Measurements from ENCODE around the gene KCNV2.

KCNV2 gene

DNA sequence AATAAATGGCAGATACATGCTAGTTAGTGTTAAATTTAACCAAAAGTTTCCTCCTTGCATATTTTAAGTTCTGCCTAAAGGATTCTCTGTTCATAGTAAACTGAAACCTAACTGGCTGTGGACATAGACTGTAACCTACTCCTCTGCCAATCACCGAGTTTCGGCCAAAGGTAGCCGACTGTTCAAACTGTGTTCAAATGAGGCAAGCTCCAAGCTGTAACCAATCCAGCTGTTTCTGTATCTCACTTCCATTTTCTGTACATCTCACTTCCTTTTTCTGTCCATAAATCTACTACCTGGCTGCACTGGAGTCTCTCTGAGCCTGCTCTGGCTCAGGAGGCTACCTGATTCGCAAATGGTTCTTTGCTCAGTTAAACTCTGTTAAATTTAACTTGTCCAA, 44.1 kb downstream of the KCNV2 start:
- Mint-ChIP-seq H3K4me3 (no peak overlapping the region), H3K9me3 (no peaks in the 10 kb centered on the region), H3K27me3 (no peaks in the 10 kb centered on the region), H3K27ac (peak overlapping the region; percentile 3), H3K36me3 (peaks cover 82% of the 10 kb centered on the region), H3K4me1 (peaks cover 5% of the 10 kb centered on the region)
- peak; percentile 20 for ATAC-seq

DNA sequence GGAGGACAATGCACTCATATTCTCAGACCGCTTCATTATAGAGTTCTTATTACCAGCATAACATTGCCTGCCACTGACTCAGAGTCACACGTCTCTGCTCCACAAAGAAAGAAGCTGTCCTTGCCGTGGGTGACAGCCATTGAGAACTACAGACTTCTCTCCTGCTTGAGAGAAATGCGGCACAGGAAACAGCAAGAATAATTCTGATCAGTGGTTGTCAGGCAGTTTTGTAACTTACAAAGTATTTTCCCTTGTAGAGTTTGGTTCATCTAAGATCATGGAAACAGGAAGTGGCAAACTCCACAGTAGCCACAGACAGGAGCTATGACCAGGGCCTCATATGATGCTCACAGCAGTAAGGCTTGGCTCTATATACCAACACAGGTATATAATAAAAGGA, 47.0 kb downstream of the KCNV2 start:
- H3K4me3 Mint-ChIP-seq: no peak overlapping the region
- H3K9me3 Mint-ChIP-seq: no peaks in the 10 kb centered on the region
- peaks cover 78% of the 10 kb centered on the region for H3K36me3 Mint-ChIP-seq
- peak overlapping the region; percentile 44 for H3K27ac Mint-ChIP-seq
- H3K4me1 Mint-ChIP-seq: peaks cover 5% of the 10 kb centered on the region
- H3K27me3 Mint-ChIP-seq: no peaks in the 10 kb centered on the region
- ATAC-seq: peak; percentile 86

- no peak for ATAC-seq
- no peak overlapping the region for H3K4me3 Mint-ChIP-seq
- peak overlapping the region; percentile 63 for H3K27ac Mint-ChIP-seq
- H3K9me3 Mint-ChIP-seq: no peaks in the 10 kb centered on the region
- no peaks in the 10 kb centered on the region for H3K27me3 Mint-ChIP-seq
- H3K4me1 Mint-ChIP-seq: peaks cover 5% of the 10 kb centered on the region
- peaks cover 79% of the 10 kb centered on the region for H3K36me3 Mint-ChIP-seq
Measured at GRCh38 chr9:2765250-2765880, 48.1 kb downstream of the KCNV2 start.

DNA sequence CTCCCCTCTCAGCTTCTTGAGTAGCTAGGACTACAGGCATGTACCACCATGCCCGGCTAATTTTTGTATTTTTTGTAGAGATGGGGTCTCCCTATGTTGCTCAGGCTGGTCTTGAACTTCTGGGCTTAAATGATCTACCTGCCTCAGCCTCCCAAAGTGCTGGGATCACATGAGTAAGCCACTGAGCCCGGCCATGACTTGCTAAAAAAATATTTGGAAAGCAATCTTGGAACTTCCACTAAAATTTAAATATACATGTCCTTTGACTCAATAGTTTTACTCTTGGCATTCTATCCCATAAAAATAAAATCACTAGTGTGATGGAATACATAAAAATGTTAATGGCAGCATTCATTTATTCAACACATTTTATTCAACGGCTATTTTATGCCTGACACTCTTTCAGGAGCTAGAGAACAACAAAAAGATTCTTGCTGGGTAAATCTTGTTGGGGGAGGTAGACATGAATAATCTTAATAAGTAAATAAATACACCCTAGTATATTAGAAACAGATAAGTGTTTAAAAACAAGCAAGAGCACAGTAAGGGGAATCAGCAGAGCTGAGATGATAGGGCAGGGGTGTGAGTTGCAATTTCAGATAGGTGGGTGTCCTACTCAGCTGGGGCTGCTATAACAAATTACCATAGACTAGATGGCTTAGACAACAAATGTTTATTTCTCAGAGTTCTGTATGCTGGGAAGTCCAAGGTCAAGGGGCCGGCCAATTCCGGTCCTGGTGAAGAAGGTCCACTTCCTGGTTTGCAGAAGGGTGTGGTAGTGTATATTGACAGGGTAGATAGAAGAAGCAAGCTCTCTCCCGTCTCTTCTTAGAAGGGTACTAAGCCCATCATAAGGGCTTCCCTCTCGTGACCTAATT, 50.7 kb downstream of the KCNV2 start:
- no peak overlapping the region for H3K27ac Mint-ChIP-seq
- H3K4me1 Mint-ChIP-seq: no peaks in the 10 kb centered on the region
- H3K4me3 Mint-ChIP-seq: no peak overlapping the region
- no peaks in the 10 kb centered on the region for H3K27me3 Mint-ChIP-seq
- H3K36me3 Mint-ChIP-seq: peaks cover 77% of the 10 kb centered on the region
- no peaks in the 10 kb centered on the region for H3K9me3 Mint-ChIP-seq
- ATAC-seq: no peak

- no peak for ATAC-seq
- no peak overlapping the region for H3K4me3 Mint-ChIP-seq
- H3K4me1 Mint-ChIP-seq: no peaks in the 10 kb centered on the region
- no peak overlapping the region for H3K27ac Mint-ChIP-seq
- H3K27me3 Mint-ChIP-seq: no peaks in the 10 kb centered on the region
- peaks cover 85% of the 10 kb centered on the region for H3K36me3 Mint-ChIP-seq
- peaks cover 15% of the 10 kb centered on the region for H3K9me3 Mint-ChIP-seq
Measured at GRCh38 chr9:2771087-2771486, 53.8 kb downstream of the KCNV2 start.

- peaks cover 16% of the 10 kb centered on the region for H3K9me3 Mint-ChIP-seq
- no peaks in the 10 kb centered on the region for H3K4me1 Mint-ChIP-seq
- H3K36me3 Mint-ChIP-seq: peaks cover 89% of the 10 kb centered on the region
Measured at GRCh38 chr9:2771661-2772060, 54.4 kb downstream of the KCNV2 start.

GRCh38 chr9:2777454-2777853, 60.1 kb downstream of the KCNV2 start:
- Mint-ChIP-seq H3K4me1 (no peaks in the 10 kb centered on the region), H3K27ac (no peak overlapping the region), H3K4me3 (no peak overlapping the region), H3K27me3 (no peaks in the 10 kb centered on the region), H3K9me3 (peaks cover 26% of the 10 kb centered on the region), H3K36me3 (peaks cover 99% of the 10 kb centered on the region)
- no peak for ATAC-seq

More at GRCh38 chr9:2771661-2772060, 54.4 kb downstream of the KCNV2 start:
- Mint-ChIP-seq H3K4me3 (no peak overlapping the region), H3K27ac (no peak overlapping the region), H3K27me3 (no peaks in the 10 kb centered on the region)
- no peak for ATAC-seq

- Mint-ChIP-seq H3K27me3 (no peaks in the 10 kb centered on the region), H3K36me3 (peaks cover 99% of the 10 kb centered on the region), H3K4me1 (no peaks in the 10 kb centered on the region), H3K9me3 (peaks cover 21% of the 10 kb centered on the region), H3K4me3 (no peak overlapping the region), H3K27ac (no peak overlapping the region)
- no peak for ATAC-seq
Measured at GRCh38 chr9:2778816-2779215, 61.5 kb downstream of the KCNV2 start.
